Measurements from ENCODE around the gene SOWAHC. TPM values are rescaled to one million over a fixed set of nuclear protein-coding genes. Genes with fewer than 3 reads are reported as not detected.

SOWAHC gene
- total and polyA plus RNA-seq, 2 donors (not counting 3 experiments of a cell fraction or from before 2014, with no cell fraction given) = 1.0 to 4.1 TPM

- H3K9me1 ChIP-seq (replicated peaks; ENCODE audit: control insufficient read depth, extremely low read depth, insufficient read depth, low read length) = no peaks in the 10 kb centered on the region
- FAIRE-seq (no peak), DNase-seq (ENCODE audit: low read depth, low spot score) (peak; percentile 72)
- TF ChIP-seq MYC (IDR thresholded peaks at IDR 0.05; ENCODE audit: low read depth, low read length) = no peak
- TF ChIP-seq CTCF (IDR thresholded peaks at IDR 0.05; ENCODE audit: extremely low read depth in 1 of 2, insufficient read depth in 1 of 2, low read depth in 1 of 2, low read length in 2 of 2) = no peak
- peak; percentile 6 for TF ChIP-seq POLR2A (IDR thresholded peaks at IDR 0.05; ENCODE audit: low read depth, low read length)
- TF ChIP-seq FOS (IDR thresholded peaks at IDR 0.05; ENCODE audit: borderline replicate concordance, insufficient read depth, low read length) = no peak
- no peak for TF ChIP-seq POLR2AphosphoS5 (IDR thresholded peaks at IDR 0.05; ENCODE audit: insufficient read depth, low read depth, low read length)
- H3K4me1 ChIP-seq (ENCODE audit: control insufficient read depth, extremely low read depth, insufficient read depth, low read length) = peaks cover 47% of the 10 kb centered on the region
- H3K9me3 ChIP-seq (replicated peaks; ENCODE audit: control insufficient read depth, insufficient read depth, low read length) = no peaks in the 10 kb centered on the region
- ChIA-PET POLR2A (interaction anchor here (0.6 to 1.6 kb wide), 4 partner anchors 10 to 67 kb away, joined by 3 to 10 read pairs (median 4); no protein-coding TSS in a partner anchor), CTCF (interaction anchor here (0.7 to 3.5 kb wide), 9 partner anchors 10 to 123 kb away, joined by 3 to 46 read pairs (median 5); no protein-coding TSS in a partner anchor)
- BruUV-seq (replicated peaks) = no TSS peak
- no peaks in the 10 kb centered on the region for H3K27me3 ChIP-seq (ENCODE audit: control insufficient read depth in 2 of 2, insufficient read depth in 2 of 2, low read length in 2 of 2)
- no peaks in the 10 kb centered on the region for H4K20me1 ChIP-seq (replicated peaks; ENCODE audit: control insufficient read depth, extremely low read depth, insufficient read depth, low read length)
- peaks cover 62% of the 10 kb centered on the region for H3K79me2 ChIP-seq (ENCODE audit: control insufficient read depth, insufficient read depth, low read length)
- H3K4me2 ChIP-seq (ENCODE audit: insufficient read depth, low read length) = peak overlapping the region; percentile 100
- H3K9ac ChIP-seq (replicated peaks; ENCODE audit: extremely low read depth, insufficient read depth, low read length) = peak overlapping the region; percentile 99
- dilution Hi-C loops (cut with MboI; ENCODE audit: extremely low pct_ligation_motif_present, low sequenced_read_pairs) (no loop called here), intact Hi-C loops (cut with micrococcal nuclease) (no loop called here)
- peak overlapping the region; percentile 92 for H3K27ac ChIP-seq (ENCODE audit: insufficient read depth, low read depth, low read length)
- H3K4me3 ChIP-seq (replicated peaks in 1 of 3; ENCODE audit: insufficient read depth in 1 of 3, low read depth in 1 of 3, low read length in 3 of 3) = peak overlapping the region; percentile 81 to 100 (median 97)
- peak overlapping the region; percentile 49 for H2AFZ ChIP-seq (ENCODE audit: low read depth, low read length)
- H3K36me3 ChIP-seq (ENCODE audit: control insufficient read depth in 2 of 2, extremely low read depth in 1 of 2, insufficient read depth in 2 of 2, low read length in 2 of 2) = no peaks in the 10 kb centered on the region
These were observed 863 bp upstream of the SOWAHC start for GRCh38 chr2:109613081-109613921.

All from endothelial cell of umbilical vein (primary cell).